GM12872 (cell line): ENCODE measurements around the gene ARHGEF12.

ENCODE experiments used
- TF ChIP-seq, protein P1 (sequence below): IDR thresholded peaks from 3 replicates; pipeline ENCODE4 v1.5.1; 2011; ENCODE audit warnings: low read depth, mild to moderate bottlenecking, low read length, moderate library complexity; ENCODE audit not compliant: insufficient read depth

ARHGEF12 gene

DNA sequence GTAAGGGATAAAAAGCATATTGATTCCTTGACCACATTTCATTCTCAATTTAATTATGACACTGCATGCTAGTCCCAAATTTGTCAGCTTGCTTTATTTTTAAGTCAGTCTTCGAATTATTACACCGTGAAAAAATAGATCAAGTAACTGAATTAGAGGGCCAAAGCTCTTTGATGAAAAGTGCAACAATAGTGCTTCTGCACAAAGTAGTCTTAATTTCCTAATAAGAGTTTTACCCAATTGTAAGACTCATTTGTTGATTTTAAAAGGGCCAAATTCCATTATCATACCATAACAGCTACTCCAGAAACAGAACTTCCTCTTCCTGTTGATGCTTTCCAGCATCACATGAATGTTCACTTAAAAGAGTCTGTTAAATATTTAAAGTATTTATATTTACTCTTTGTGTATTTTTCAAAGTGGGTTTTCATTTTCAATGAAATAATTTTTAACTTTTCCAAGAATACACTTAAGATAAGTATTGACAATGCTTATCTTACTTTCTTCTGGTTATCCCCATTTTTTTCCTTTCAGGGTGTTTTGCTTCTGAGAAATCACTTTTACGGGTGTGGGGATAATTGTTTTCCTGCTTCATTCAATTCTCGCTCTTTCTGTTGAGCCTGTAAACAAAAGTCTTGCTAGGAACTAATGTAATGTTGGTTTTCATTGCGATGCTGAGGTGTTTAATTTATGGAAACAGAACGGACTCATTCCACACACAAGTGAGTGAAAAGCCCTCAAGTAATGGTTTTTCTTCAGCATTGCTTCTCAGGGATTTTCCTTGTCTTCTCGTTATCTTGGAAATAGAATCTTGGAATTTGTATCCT, 2.1 kb downstream of the ARHGEF12 start:
- TF ChIP-seq, protein P1, sequence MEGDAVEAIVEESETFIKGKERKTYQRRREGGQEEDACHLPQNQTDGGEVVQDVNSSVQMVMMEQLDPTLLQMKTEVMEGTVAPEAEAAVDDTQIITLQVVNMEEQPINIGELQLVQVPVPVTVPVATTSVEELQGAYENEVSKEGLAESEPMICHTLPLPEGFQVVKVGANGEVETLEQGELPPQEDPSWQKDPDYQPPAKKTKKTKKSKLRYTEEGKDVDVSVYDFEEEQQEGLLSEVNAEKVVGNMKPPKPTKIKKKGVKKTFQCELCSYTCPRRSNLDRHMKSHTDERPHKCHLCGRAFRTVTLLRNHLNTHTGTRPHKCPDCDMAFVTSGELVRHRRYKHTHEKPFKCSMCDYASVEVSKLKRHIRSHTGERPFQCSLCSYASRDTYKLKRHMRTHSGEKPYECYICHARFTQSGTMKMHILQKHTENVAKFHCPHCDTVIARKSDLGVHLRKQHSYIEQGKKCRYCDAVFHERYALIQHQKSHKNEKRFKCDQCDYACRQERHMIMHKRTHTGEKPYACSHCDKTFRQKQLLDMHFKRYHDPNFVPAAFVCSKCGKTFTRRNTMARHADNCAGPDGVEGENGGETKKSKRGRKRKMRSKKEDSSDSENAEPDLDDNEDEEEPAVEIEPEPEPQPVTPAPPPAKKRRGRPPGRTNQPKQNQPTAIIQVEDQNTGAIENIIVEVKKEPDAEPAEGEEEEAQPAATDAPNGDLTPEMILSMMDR, result no peak

DNA sequence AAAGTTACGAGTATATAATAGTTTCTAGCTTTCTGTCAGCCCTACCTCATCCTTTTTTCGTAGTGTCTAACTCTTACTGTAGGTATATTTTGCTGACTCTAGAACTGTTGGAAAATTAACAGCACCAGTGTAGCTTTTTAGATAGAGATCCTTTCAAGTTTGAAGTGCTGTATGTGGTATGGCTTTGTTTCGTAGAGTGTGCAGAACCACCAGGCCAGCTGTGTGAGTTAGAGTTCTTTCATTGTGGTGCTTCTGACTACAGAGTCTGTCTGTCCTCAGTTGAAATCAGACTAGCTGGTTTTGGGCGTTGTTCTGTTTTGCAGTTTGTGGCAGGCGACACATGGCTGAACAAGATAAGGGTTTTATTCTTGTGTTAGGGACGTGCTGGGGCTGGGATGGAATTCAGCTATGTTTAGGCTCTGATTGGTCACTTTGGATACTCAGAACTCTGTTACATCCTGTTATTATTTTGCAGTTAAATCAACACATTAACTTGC, 3.2 kb downstream of the ARHGEF12 start:
- TF ChIP-seq, protein P1, result no peak

DNA sequence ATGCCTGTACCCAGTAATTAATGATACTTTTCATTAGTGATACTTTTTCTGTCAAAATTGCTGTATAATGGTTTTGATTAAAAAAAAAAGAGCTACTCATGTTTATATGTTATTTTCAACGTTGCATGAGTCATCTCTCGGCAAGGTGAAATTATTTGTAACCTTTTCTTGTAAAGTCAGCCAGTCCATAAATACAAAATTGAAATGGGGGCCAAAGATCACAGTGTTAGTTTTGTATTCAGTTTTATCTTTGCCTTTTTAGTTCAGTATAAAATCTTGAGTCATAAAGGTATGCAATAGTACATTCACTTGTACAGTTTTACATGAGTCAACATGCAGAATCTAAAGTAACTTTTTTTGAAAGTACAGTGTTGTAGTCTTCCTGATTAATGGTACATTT, 4.3 kb downstream of the ARHGEF12 start:
- TF ChIP-seq, protein P1, result no peak

DNA sequence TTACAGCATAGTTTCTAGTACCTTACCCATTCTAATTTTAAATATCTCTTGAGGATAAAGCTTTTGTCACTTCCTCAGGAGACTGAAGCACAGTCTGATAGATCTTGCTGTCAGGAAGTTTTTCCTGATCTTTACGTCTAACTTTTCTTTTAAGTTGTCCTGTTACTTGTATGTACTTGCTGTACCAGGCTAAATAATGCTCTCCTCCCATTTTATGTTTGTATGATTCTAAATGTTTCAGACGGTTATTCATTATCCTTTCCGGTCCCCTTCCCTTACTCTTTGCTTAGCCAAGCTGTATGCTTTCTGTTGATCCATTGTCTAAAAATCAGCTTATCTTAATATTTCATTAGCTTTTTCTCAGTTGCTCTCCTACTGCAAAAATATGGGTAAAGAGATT, 6.0 kb downstream of the ARHGEF12 start:
- TF ChIP-seq, protein P1, result no peak

DNA sequence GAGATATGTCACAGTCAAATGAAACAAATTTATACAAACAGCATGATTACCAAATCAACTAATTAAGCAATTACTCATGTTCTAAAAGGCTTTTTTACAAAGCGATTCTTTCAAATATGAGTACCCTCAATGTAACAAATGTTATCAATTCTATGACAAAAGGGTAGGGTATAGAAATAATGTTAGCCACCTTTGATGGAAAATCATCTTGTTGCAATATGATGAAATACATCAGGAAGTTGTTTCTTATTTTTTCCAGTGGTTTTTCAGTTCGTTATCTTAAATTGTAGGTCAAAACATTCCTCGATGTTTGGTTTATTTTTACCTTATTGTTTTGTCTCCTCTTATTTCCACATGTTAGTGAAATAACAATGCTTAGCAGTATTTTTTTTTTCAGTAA, 6.5 kb downstream of the ARHGEF12 start:
- TF ChIP-seq, protein P1, result no peak

DNA sequence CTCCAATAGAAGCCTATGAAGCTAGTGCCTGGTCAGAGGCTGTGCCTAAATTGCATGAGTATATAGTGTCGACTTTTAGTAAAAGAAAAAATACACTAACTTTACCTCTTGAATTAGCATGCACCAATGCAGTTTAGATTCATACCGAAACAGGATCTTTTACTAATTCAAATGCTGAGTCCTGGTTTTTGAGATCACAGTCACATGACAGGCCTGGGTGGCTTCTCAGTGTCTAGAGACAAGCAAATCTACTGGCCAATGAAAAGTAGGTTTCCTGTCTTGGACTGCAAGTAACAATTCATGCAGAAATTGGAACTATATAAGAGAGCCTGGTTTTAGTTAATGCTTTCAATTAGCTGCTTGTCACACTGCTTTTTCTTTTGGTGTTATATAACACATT, 7.2 kb downstream of the ARHGEF12 start:
- TF ChIP-seq, protein P1, result no peak

DNA sequence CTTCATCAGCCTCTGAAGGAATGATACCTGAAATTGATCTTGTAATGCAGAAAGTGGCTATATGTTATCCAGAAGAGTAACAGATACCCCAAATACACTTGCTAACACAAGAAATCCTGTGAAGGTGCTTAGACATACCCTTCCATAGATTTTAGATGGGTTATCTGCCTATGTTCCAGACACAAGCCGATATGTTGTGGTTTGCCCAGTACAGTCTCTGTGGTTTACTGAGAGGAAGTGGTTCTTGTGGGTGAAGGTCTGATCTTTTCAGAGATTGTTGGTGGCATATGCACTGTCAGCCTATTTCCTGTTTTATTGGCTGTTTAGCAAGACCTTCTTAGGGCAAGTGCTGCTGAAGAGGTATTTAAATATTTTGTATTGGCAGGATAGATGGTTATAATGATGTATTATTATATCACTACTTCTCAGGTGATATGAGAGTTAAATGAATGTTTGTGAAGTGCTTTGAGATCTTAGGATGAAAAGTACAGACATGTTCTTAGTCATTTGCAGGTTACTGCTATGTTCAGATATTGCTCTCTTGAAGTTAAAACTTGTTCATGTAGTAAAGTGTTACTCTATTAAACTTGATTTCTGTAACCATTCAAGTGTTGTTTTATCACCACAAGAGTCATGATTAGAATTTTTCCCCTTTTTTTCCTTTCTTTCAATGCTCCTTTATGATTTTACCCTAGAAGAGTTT, 8.2 kb downstream of the ARHGEF12 start:
- TF ChIP-seq, protein P1, result no peak
